ENCODE data around the gene ZC2HC1C. TPM values are rescaled to one million over a fixed set of nuclear protein-coding genes. Genes with fewer than 3 reads are reported as not detected.

The ZC2HC1C gene
- total RNA-seq, 2 experiments from 2014 or later, result 0.64 to 0.86 TPM

DNA sequence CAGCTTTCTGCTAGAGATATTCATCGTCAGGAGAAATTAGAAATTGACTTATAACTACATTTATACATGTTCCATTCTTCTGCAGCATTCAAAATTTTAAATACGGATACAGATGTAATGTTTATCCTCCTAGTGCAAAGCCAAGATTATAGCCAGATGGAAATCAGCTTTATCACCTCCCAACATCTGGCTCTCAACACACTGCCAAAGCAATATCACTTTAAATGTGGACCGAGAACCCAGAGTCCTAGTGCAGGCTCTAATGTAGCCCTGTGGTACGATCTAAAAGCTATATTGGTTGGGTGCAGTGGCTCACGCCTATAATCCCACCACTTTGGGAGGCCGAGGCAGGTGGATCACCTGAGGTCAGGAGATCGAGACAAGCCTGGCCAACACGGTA lies 24.7 kb upstream of the ZC2HC1C start:
- CTCF ChIA-PET, result interaction anchor here (1.0 to 1.3 kb wide), 2 partner anchors 25 to 183 kb away, joined by 4 to 5 read pairs; partner anchors contain the start of gene ZC2HC1C
- no peaks in the 10 kb centered on the region for H3K9me3 Mint-ChIP-seq
- intact Hi-C loops (cut with micrococcal nuclease), result no loop called here
- peaks cover 44% of the 10 kb centered on the region for H3K4me1 Mint-ChIP-seq (ENCODE audit: low read depth)
- no peaks in the 10 kb centered on the region for H3K27me3 Mint-ChIP-seq (ENCODE audit: low read depth)
- H3K4me3 Mint-ChIP-seq, result no peak overlapping the region
- peaks cover 20% of the 10 kb centered on the region for H3K36me3 Mint-ChIP-seq (ENCODE audit: low read depth)
- no peak for DNase-seq
- H3K27ac Mint-ChIP-seq, result no peak overlapping the region

DNA sequence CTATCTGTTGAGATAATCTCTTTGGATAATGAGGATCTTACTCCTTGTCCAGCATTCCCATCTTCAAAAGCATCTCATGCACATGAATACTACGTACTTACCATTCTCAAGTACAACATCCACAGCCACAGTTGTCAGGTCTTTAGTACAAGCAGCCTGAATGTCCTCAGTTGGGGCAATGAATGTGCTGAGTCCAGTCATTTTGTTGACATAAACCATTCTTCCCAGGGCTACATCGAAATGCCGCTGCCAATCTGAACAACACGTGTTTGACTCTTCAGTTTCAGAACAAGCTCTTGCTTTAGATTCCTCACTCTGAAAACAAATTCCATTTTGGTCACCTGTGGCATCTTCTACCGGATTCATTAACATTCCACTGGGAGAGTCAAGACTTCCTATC lies 23.2 kb upstream of the ZC2HC1C start:
- Mint-ChIP-seq H3K9me3 (no peaks in the 10 kb centered on the region), H3K4me3 (no peak overlapping the region), H3K4me1 (ENCODE audit: low read depth) (peaks cover 55% of the 10 kb centered on the region), H3K36me3 (ENCODE audit: low read depth) (peaks cover 24% of the 10 kb centered on the region), H3K27ac (no peak overlapping the region), H3K27me3 (ENCODE audit: low read depth) (no peaks in the 10 kb centered on the region)
- no peak for DNase-seq
- CTCF ChIA-PET, result interaction anchor here (1.3 kb wide), 1 partner anchor 23 kb away, joined by 4 read pairs; the partner anchor contains the start of gene ZC2HC1C
- intact Hi-C loops (cut with micrococcal nuclease), result no loop called here

DNA sequence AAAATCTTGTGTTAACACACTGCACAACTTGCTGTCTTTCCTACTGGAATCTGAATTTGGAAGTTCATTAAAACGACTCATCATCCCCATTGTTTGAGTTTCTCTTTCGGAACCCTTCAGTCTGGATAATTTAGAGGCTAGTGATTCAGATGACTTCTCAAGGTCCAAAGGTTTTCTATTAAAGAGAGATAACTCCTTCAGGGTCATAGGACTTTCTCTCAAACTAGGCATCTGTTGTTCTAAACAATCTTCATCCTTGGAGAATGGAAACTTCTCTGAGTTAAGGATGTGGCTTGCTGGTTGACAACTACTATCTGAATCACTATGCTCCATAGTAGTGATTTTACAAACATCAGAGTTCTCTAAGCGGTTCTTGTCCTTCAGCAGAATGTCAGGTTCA lies 22.5 kb upstream of the ZC2HC1C start:
- Mint-ChIP-seq H3K4me3 (no peak overlapping the region), H3K9me3 (no peaks in the 10 kb centered on the region), H3K36me3 (ENCODE audit: low read depth) (peaks cover 25% of the 10 kb centered on the region), H3K27me3 (ENCODE audit: low read depth) (no peaks in the 10 kb centered on the region), H3K27ac (no peak overlapping the region), H3K4me1 (ENCODE audit: low read depth) (peaks cover 59% of the 10 kb centered on the region)
- DNase-seq, result no peak
- CTCF ChIA-PET, result no interaction called here
- intact Hi-C loops (cut with micrococcal nuclease), result no loop called here

DNA sequence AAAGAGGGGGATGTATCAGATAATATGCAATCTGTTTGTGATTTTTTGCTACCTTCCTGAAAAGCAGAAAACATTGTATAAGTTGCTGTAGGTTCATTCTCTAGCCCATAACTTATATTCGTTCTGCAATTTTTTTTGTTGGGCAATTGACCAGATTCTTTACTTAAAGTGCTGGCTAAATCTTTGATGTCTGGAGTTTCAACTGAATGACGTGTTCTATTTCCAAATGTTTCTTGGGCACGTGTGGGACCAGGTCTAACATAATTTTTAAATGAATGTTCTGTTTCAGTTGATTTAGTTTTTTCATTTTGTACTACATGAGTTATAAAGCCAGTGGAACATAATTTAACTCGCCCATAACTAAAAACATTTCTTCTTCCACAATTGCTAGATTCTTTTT lies 21.9 kb upstream of the ZC2HC1C start:
- no peak overlapping the region for H3K4me3 Mint-ChIP-seq
- peaks cover 27% of the 10 kb centered on the region for H3K36me3 Mint-ChIP-seq (ENCODE audit: low read depth)
- H3K27me3 Mint-ChIP-seq (ENCODE audit: low read depth), result no peaks in the 10 kb centered on the region
- DNase-seq, result no peak
- intact Hi-C loops (cut with micrococcal nuclease), result no loop called here
- no peak overlapping the region for H3K27ac Mint-ChIP-seq
- peaks cover 63% of the 10 kb centered on the region for H3K4me1 Mint-ChIP-seq (ENCODE audit: low read depth)
- no peaks in the 10 kb centered on the region for H3K9me3 Mint-ChIP-seq
- CTCF ChIA-PET, result no interaction called here

- H3K36me3 Mint-ChIP-seq (ENCODE audit: low read depth), result peaks cover 27% of the 10 kb centered on the region
- intact Hi-C loops (cut with micrococcal nuclease), result no loop called here
Measured at GRCh38 chr14:75048101-75048500, 21.3 kb upstream of the ZC2HC1C start.

DNA sequence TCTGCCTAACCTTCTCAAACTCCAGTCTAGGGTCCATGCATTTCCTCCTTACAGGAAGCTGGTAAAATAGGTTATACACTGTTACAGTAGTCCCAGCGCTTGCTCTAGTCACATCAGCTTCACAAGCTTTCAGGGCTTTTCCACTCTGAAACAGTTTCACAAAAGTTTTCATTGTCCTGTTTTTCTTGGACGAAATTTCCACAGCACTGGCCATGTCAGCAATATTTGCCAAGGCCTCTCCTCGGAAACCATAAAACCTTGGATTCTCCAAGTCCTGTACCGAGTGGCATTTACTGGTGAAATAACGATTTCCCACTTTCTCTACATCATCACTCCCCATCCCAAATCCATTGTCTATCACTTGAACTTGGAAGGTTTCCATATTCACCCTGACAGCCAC lies 20.3 kb upstream of the ZC2HC1C start:
- peaks cover 33% of the 10 kb centered on the region for H3K36me3 Mint-ChIP-seq (ENCODE audit: low read depth)
- H3K27me3 Mint-ChIP-seq (ENCODE audit: low read depth), result no peaks in the 10 kb centered on the region

More at GRCh38 chr14:75048101-75048500, 21.3 kb upstream of the ZC2HC1C start:
- DNase-seq, result no peak
- Mint-ChIP-seq H3K27ac (no peak overlapping the region), H3K4me3 (no peak overlapping the region), H3K9me3 (no peaks in the 10 kb centered on the region), H3K27me3 (ENCODE audit: low read depth) (no peaks in the 10 kb centered on the region), H3K4me1 (ENCODE audit: low read depth) (peaks cover 69% of the 10 kb centered on the region)
- CTCF ChIA-PET, result interaction anchor here (0.6 kb wide), 1 partner anchor 241 kb away, joined by 3 read pairs; no protein-coding TSS in a partner anchor

GRCh38 chr14:75049731-75050201 lies 19.7 kb upstream of the ZC2HC1C start:
- intact Hi-C loops (cut with micrococcal nuclease), result loop anchor here (2.0 to 5.0 kb wide), 2 partner anchors 77 to 253 kb away; partner anchors contain the start of gene NEK9
- Mint-ChIP-seq H3K4me3 (peak overlapping the region; percentile 92), H3K9me3 (no peaks in the 10 kb centered on the region), H3K27ac (no peak overlapping the region), H3K27me3 (ENCODE audit: low read depth) (no peaks in the 10 kb centered on the region), H3K4me1 (ENCODE audit: low read depth) (peaks cover 67% of the 10 kb centered on the region), H3K36me3 (ENCODE audit: low read depth) (peaks cover 34% of the 10 kb centered on the region)
- no peak for DNase-seq
- CTCF ChIA-PET, result interaction anchor here (0.6 to 1.9 kb wide), 5 partner anchors 12 to 252 kb away, joined by 3 to 9 read pairs (median 4); no protein-coding TSS in a partner anchor

More for the DNA sequence above, 20.3 kb upstream of the ZC2HC1C start:
- Mint-ChIP-seq H3K4me1 (ENCODE audit: low read depth) (peaks cover 72% of the 10 kb centered on the region), H3K27ac (no peak overlapping the region), H3K4me3 (no peak overlapping the region), H3K9me3 (no peaks in the 10 kb centered on the region)
- intact Hi-C loops (cut with micrococcal nuclease), result no loop called here
- no peak for DNase-seq
- CTCF ChIA-PET, result interaction anchor here (0.8 to 1.9 kb wide), 4 partner anchors 12 to 39 kb away, joined by 3 to 9 read pairs (median 4); no protein-coding TSS in a partner anchor

GRCh38 chr14:75050852-75051555 lies 18.4 kb upstream of the ZC2HC1C start, which contains the start of gene MLH3:
Gene MLH3, minus strand, starts transcription at chr14:75051467. Its CDS starts 1,812 bp downstream, at chr14:75049655.
- intact Hi-C loops (cut with micrococcal nuclease), result loop anchor here (1.0 to 5.0 kb wide), 4 partner anchors 13 to 251 kb away; partner anchors contain the start of genes ACYP1 and NEK9
- Mint-ChIP-seq H3K4me3 (peak within 1 kb of the TSS; percentile 92), H3K36me3 (ENCODE audit: low read depth) (peaks cover 42% of the 10 kb centered on the region), H3K27me3 (ENCODE audit: low read depth) (no peaks in the 10 kb centered on the region), H3K4me1 (ENCODE audit: low read depth) (peaks cover 66% of the 10 kb centered on the region), H3K27ac (peak within 1 kb of the TSS; percentile 86), H3K9me3 (no peaks in the 10 kb centered on the region)
- peak; percentile 77 for DNase-seq
- CTCF ChIA-PET, result interaction anchor here (1.1 to 1.8 kb wide), 3 partner anchors 38 to 190 kb away, joined by 3 to 6 read pairs (median 5); no protein-coding TSS in a partner anchor

DNA sequence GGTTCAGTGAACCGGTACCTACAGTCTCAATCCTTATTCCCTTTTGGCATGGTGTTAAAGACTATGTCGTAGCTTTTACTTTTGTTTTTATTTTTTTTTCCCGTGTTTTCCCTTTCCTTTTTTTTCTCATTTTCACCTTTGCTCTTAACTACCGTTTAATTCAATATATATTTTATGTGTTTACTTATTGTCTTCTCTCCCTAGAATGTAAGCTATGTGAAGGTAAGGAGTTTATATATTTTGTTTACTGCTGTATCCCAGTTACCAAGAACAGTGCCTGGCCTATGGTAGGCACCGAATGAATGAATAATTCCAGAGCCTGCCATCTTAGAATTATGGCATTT lies 17.9 kb upstream of the ZC2HC1C start:
- CTCF ChIA-PET, result interaction anchor here (0.6 to 1.8 kb wide), 4 partner anchors 38 to 283 kb away, joined by 3 to 6 read pairs (median 4); no protein-coding TSS in a partner anchor
- no peaks in the 10 kb centered on the region for H3K9me3 Mint-ChIP-seq
- H3K4me1 Mint-ChIP-seq (ENCODE audit: low read depth), result peaks cover 62% of the 10 kb centered on the region
- H3K27ac Mint-ChIP-seq, result peak overlapping the region; percentile 86
- peak overlapping the region; percentile 92 for H3K4me3 Mint-ChIP-seq
- no peaks in the 10 kb centered on the region for H3K27me3 Mint-ChIP-seq (ENCODE audit: low read depth)
- intact Hi-C loops (cut with micrococcal nuclease), result loop anchor here (1.0 to 5.0 kb wide), 4 partner anchors 13 to 251 kb away; partner anchors contain the start of genes ACYP1 and NEK9
- no peak for DNase-seq
- peaks cover 45% of the 10 kb centered on the region for H3K36me3 Mint-ChIP-seq (ENCODE audit: low read depth)

- Mint-ChIP-seq H3K27me3 (ENCODE audit: low read depth) (no peaks in the 10 kb centered on the region), H3K27ac (no peak overlapping the region), H3K9me3 (no peaks in the 10 kb centered on the region), H3K36me3 (ENCODE audit: low read depth) (peaks cover 38% of the 10 kb centered on the region), H3K4me1 (ENCODE audit: low read depth) (peaks cover 45% of the 10 kb centered on the region), H3K4me3 (no peak overlapping the region)
- CTCF ChIA-PET, result no interaction called here
- no peak for DNase-seq
- intact Hi-C loops (cut with micrococcal nuclease), result loop anchor here (5.0 kb wide), 1 partner anchor 249 kb away; no protein-coding TSS in a partner anchor
Measured at GRCh38 chr14:75053396-75054291, 15.8 kb upstream of the ZC2HC1C start.

GRCh38 chr14:75054421-75054820 lies 15.0 kb upstream of the ZC2HC1C start:
- Mint-ChIP-seq H3K27me3 (ENCODE audit: low read depth) (no peaks in the 10 kb centered on the region), H3K4me3 (no peak overlapping the region), H3K9me3 (no peaks in the 10 kb centered on the region), H3K36me3 (ENCODE audit: low read depth) (peaks cover 41% of the 10 kb centered on the region), H3K27ac (no peak overlapping the region), H3K4me1 (ENCODE audit: low read depth) (peaks cover 44% of the 10 kb centered on the region)
- intact Hi-C loops (cut with micrococcal nuclease), result loop anchor here (5.0 kb wide), 1 partner anchor 248 kb away; no protein-coding TSS in a partner anchor
- DNase-seq, result no peak
- CTCF ChIA-PET, result no interaction called here

- intact Hi-C loops (cut with micrococcal nuclease), result loop anchor here (5.0 kb wide), 2 partner anchors 222 to 368 kb away; partner anchors contain the start of gene JDP2
Measured at GRCh38 chr14:75059642-75060041, 9.8 kb upstream of the ZC2HC1C start.

More at GRCh38 chr14:75059642-75060041, 9.8 kb upstream of the ZC2HC1C start:
- Mint-ChIP-seq H3K36me3 (ENCODE audit: low read depth) (peaks cover 46% of the 10 kb centered on the region), H3K4me3 (no peak overlapping the region), H3K4me1 (ENCODE audit: low read depth) (peaks cover 29% of the 10 kb centered on the region), H3K27me3 (ENCODE audit: low read depth) (no peaks in the 10 kb centered on the region), H3K9me3 (no peaks in the 10 kb centered on the region), H3K27ac (no peak overlapping the region)
- CTCF ChIA-PET, result interaction anchor here (0.8 kb wide), 1 partner anchor 154 kb away, joined by 3 read pairs; no protein-coding TSS in a partner anchor
- DNase-seq, result no peak
